Omental fat pad (tissue), 4 donors: ENCODE results near the gene WDR49. TPM values are rescaled to one million over a fixed set of nuclear protein-coding genes. Genes with fewer than 3 reads are reported as not detected.

ENCODE experiments used
- ATAC-seq: fragments of 150-250 bp; one replicate; pipeline ENCODE4 v1.9.1; 2016; ENCODE audit warnings: mild to moderate bottlenecking, moderate library complexity; ENCODE audit not compliant: low FRiP score
- DNase-seq: peaks from one replicate; pipeline ENCODE4 v3.0.0-alpha.2; 2019; ENCODE audit warnings: low spot score
- CTCF ChIP-seq, 3 donors: fragments of 450-650 bp; IDR thresholded peaks; one replicate each; pipeline ENCODE4 v1.5.1; 2016 to 2017; ENCODE audit warnings: antibody characterized with exemption in 3 of 3, mild to moderate bottlenecking in 3 of 3, moderate library complexity in 2 of 3
- total RNA-seq, 4 donors: library from RNA; depleted of rRNA; stranded (reverse); fragments of >200 nt; gene quantifications; one replicate each; pipeline ENCODE4 v1.1.0, GENCODE V29; 2016

WDR49 gene
- total RNA-seq: 1 to 10 TPM in 2 of 4 donors, under 1 TPM in 2; 0.31 to 3.2 (median 1.0) TPM

DNA sequence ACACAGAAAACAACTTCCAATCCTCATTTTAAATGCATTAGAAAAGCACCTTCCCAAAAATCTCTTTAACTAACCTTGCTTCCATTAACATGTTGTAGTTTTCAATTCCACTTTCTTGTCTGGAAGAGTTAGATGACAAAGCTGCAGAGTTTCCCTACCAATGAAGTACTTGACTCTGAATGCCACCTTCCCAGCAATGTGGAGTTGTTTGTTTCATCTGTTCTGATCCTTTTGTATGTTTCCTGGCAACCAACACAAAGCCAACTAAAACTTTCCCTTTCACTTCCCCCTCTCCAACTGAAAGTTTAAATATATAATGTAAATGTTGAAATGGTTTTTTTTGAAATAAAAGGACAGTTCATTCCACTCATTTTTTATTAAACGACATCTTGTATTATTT lies at the start of gene WDR49:
TSS of gene WDR49 (minus strand) at position 183 of the 400 bp plus-strand sequence. CDS start 517 bp downstream, outside the sequence.
- no peak for ATAC-seq
- TF ChIP-seq CTCF (IDR thresholded peaks at IDR 0.05): no peak
- no peak for DNase-seq

DNA sequence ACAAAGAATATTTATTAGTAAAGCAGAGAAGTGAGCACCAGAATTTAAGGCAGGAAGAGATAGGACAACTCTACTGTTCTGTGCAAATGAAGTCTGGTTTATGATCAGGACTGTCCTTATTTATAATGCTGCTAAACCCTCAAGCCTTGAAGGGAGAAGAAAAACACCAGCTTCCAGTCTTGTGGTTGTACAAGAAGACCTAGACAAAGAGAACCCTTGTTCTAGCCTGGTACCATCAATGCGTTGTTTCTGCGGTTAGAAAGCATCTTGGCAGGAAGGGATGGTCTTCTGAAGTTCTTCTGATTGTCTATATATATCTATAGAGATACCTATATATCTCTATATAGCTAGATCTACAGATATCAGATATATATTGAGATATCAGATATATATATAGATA lies 47.2 kb upstream of the WDR49 start:
- no peak for ATAC-seq
- TF ChIP-seq CTCF (IDR thresholded peaks at IDR 0.05): no peak
- DNase-seq: no peak

DNA sequence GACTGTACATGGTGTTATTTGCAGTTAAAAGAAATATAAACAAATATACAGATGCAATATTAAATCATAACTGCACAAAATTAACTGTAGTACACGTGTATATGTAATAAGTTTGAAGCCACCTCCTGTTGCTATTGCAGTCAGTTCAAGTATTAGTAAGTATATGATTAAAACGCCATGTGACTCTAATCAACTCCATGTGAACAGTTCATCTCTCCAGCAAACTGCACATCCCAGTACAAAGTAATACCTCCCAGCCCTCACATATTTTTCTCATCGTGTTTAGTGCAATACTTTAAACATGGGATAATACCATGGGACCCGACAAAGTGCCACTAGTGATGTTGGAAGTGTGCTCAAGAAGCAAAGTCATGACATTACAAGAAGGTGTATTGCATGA lies 46.3 kb upstream of the WDR49 start:
- DNase-seq (no peak), ATAC-seq (no peak)
- no peak for TF ChIP-seq CTCF (IDR thresholded peaks at IDR 0.05)

GRCh38 chr3:167694121-167694520 lies 40.4 kb upstream of the WDR49 start:
- no peak for TF ChIP-seq CTCF (IDR thresholded peaks at IDR 0.05)
- no peak for ATAC-seq
- no peak for DNase-seq

- no peak for DNase-seq
- TF ChIP-seq CTCF (IDR thresholded peaks at IDR 0.05): no peak
- ATAC-seq: no peak
Observed at GRCh38 chr3:167691366-167691765, 37.6 kb upstream of the WDR49 start.

DNA sequence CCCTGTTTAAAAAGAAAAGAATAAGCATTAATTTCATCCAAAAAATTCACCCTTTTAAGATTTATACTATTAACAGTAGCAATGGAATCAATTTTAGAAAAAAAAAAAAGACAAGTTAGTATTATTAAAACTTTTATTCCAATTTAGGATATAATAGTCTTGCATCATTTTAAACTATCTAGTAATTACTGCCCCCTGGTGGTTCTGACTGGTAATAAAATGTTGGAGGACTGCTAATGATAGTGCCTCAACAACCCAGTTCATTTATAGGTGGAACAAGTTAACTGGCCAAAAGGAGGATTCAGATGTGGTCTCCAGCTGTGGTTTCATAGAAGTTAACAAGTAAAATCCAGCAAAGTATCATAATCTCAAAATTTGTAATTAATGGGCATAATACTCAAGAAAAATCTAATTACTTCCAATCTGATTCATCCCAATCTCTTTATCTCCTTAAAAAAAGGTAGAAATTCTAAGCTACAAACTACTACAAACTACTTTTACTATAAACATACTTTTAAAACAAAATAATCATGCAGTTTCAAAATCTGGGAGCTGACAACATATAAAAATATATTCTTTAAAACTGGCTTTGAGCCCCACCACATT lies 30.7 kb upstream of the WDR49 start:
- no peak for TF ChIP-seq CTCF (IDR thresholded peaks at IDR 0.05)
- no peak for ATAC-seq
- no peak for DNase-seq

DNA sequence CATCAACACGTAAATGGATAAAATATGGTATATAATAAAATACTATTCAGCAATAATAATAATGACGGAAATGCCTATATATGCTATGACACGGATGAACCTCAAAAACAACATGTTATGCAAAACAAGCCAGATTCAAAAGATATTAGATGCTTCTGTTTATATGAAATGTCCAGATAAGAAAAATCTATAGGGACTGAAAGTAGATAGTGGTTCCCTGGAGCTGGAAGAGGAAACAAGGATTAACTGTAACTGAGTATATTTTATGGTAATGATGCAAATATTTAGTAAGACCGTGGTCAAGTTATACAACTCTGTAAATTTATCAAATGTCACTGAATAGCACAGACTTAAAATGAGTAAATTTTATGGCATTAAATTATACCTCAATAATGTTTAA lies 25.8 kb upstream of the WDR49 start:
- ATAC-seq (no peak), DNase-seq (no peak)
- TF ChIP-seq CTCF (IDR thresholded peaks at IDR 0.05): no peak
